ENCODE measurements around the gene PDZD2. TPM values are rescaled to one million over a fixed set of nuclear protein-coding genes. Genes with fewer than 3 reads are reported as not detected.
A peak's percentile ranks its signal among the peaks of the same experiment; 100 is the strongest.

The PDZD2 gene
- total and polyA plus RNA-seq, 2 donors (not counting 3 experiments of a cell fraction or from before 2014, with no cell fraction given): 0.66 to 6.9 TPM

GRCh38 chr5:31809050-31809870, 170.3 kb downstream of the PDZD2 start:
- no TSS peak for BruUV-seq (replicated peaks)
- Histone ChIP-seq H3K9me1 (replicated peaks; ENCODE audit: control insufficient read depth, extremely low read depth, insufficient read depth, low read length) (no peaks in the 10 kb centered on the region), H3K36me3 (ENCODE audit: control insufficient read depth in 2 of 2, extremely low read depth in 1 of 2, insufficient read depth in 2 of 2, low read length in 2 of 2) (no peaks in the 10 kb centered on the region), H4K20me1 (replicated peaks; ENCODE audit: control insufficient read depth, extremely low read depth, insufficient read depth, low read length) (no peaks in the 10 kb centered on the region), H3K4me2 (ENCODE audit: insufficient read depth, low read length) (no peak overlapping the region), H3K4me1 (ENCODE audit: control insufficient read depth, extremely low read depth, insufficient read depth, low read length) (no peaks in the 10 kb centered on the region), H3K9ac (replicated peaks; ENCODE audit: extremely low read depth, insufficient read depth, low read length) (no peak overlapping the region), H3K4me3 (replicated peaks in 1 of 3; ENCODE audit: insufficient read depth in 1 of 3, low read depth in 1 of 3, low read length in 3 of 3) (no peak overlapping the region), H2AFZ (ENCODE audit: low read depth, low read length) (no peak overlapping the region), H3K27ac (ENCODE audit: insufficient read depth, low read depth, low read length) (no peak overlapping the region), H3K9me3 (replicated peaks; ENCODE audit: control insufficient read depth, insufficient read depth, low read length) (no peaks in the 10 kb centered on the region), H3K79me2 (ENCODE audit: control insufficient read depth, insufficient read depth, low read length) (no peaks in the 10 kb centered on the region), H3K27me3 (ENCODE audit: control insufficient read depth in 2 of 2, insufficient read depth in 2 of 2, low read length in 2 of 2) (no peaks in the 10 kb centered on the region)
- intact Hi-C loops (cut with micrococcal nuclease): loop anchor here (1.0 kb wide), 1 partner anchor 228 kb away; no protein-coding TSS in a partner anchor
- dilution Hi-C loops (cut with MboI; ENCODE audit: extremely low pct_ligation_motif_present, low sequenced_read_pairs): no loop called here
- DNase-seq (ENCODE audit: low read depth, low spot score): peak; percentile 48
- TF ChIP-seq EZH2 (IDR thresholded peaks at IDR 0.05; ENCODE audit: borderline replicate concordance, low read depth, low read length, severe bottlenecking): no peak
- peak; percentile 43 to 64 for TF ChIP-seq CTCF (IDR thresholded peaks at IDR 0.05; ENCODE audit: extremely low read depth in 1 of 2, insufficient read depth in 1 of 2, low read depth in 1 of 2, low read length in 2 of 2)
- POLR2A ChIA-PET: no interaction called here
- CTCF ChIA-PET: interaction anchor here (0.6 to 1.8 kb wide), 17 partner anchors 8 to 284 kb away, joined by 3 to 21 read pairs (median 4); partner anchors contain the start of genes C5orf22, DROSHA and PDZD2
- FAIRE-seq: peak; percentile 76

GRCh38 chr5:31811210-31811609, 172.3 kb downstream of the PDZD2 start:
- FAIRE-seq (no peak), DNase-seq (ENCODE audit: low read depth, low spot score) (peak; percentile 8)
- ChIA-PET CTCF (interaction anchor here (0.6 kb wide), 1 partner anchor 15 kb away, joined by 3 read pairs; no protein-coding TSS in a partner anchor), POLR2A (no interaction called here)
- no peak overlapping the region for H3K4me3 ChIP-seq (replicated peaks in 1 of 3; ENCODE audit: insufficient read depth in 1 of 3, low read depth in 1 of 3, low read length in 3 of 3)
- H3K36me3 ChIP-seq (ENCODE audit: control insufficient read depth in 2 of 2, extremely low read depth in 1 of 2, insufficient read depth in 2 of 2, low read length in 2 of 2): no peaks in the 10 kb centered on the region
- TF ChIP-seq FOS (IDR thresholded peaks at IDR 0.05; ENCODE audit: borderline replicate concordance, insufficient read depth, low read length) (peak; percentile 53), JUN (IDR thresholded peaks at IDR 0.05; ENCODE audit: borderline replicate concordance, insufficient read depth, insufficient read length, low read depth) (peak; percentile 31), EZH2 (IDR thresholded peaks at IDR 0.05; ENCODE audit: borderline replicate concordance, low read depth, low read length, severe bottlenecking) (no peak), GATA2 (IDR thresholded peaks at IDR 0.05; ENCODE audit: insufficient read depth, insufficient read length, low read depth, low read length) (peak; percentile 36), MYC (IDR thresholded peaks at IDR 0.05; ENCODE audit: low read depth, low read length) (no peak), POLR2A (IDR thresholded peaks at IDR 0.05; ENCODE audit: low read depth, low read length) (no peak), MAX (IDR thresholded peaks at IDR 0.05; ENCODE audit: insufficient read depth, insufficient read length) (no peak), CTCF (IDR thresholded peaks at IDR 0.05; ENCODE audit: extremely low read depth in 1 of 2, insufficient read depth in 1 of 2, low read depth in 1 of 2, low read length in 2 of 2) (no peak), POLR2AphosphoS5 (IDR thresholded peaks at IDR 0.05; ENCODE audit: insufficient read depth, low read depth, low read length) (no peak)
- no peaks in the 10 kb centered on the region for H3K79me2 ChIP-seq (ENCODE audit: control insufficient read depth, insufficient read depth, low read length)
- H3K27me3 ChIP-seq (ENCODE audit: control insufficient read depth in 2 of 2, insufficient read depth in 2 of 2, low read length in 2 of 2): no peaks in the 10 kb centered on the region
- H3K9me1 ChIP-seq (replicated peaks; ENCODE audit: control insufficient read depth, extremely low read depth, insufficient read depth, low read length): no peaks in the 10 kb centered on the region
- intact Hi-C loops (cut with micrococcal nuclease) (no loop called here), dilution Hi-C loops (cut with MboI; ENCODE audit: extremely low pct_ligation_motif_present, low sequenced_read_pairs) (no loop called here)
- no peak overlapping the region for H3K4me2 ChIP-seq (ENCODE audit: insufficient read depth, low read length)
- H3K9ac ChIP-seq (replicated peaks; ENCODE audit: extremely low read depth, insufficient read depth, low read length): no peak overlapping the region
- H2AFZ ChIP-seq (ENCODE audit: low read depth, low read length): no peak overlapping the region
- no peak overlapping the region for H3K27ac ChIP-seq (ENCODE audit: insufficient read depth, low read depth, low read length)
- no peaks in the 10 kb centered on the region for H3K9me3 ChIP-seq (replicated peaks; ENCODE audit: control insufficient read depth, insufficient read depth, low read length)
- no TSS peak for BruUV-seq (replicated peaks)
- H3K4me1 ChIP-seq (ENCODE audit: control insufficient read depth, extremely low read depth, insufficient read depth, low read length): no peaks in the 10 kb centered on the region
- H4K20me1 ChIP-seq (replicated peaks; ENCODE audit: control insufficient read depth, extremely low read depth, insufficient read depth, low read length): no peaks in the 10 kb centered on the region

Data from endothelial cell of umbilical vein (primary cell).